Nephron progenitor cell (in vitro differentiated cells): ENCODE results near the gene LRP4.

ENCODE experiments used
- DNase-seq: peaks from one replicate; pipeline ENCODE4 v3.0.0; 2021
- H3K27ac Mint-ChIP-seq: 2 replicates; pipeline ENCODE4 v1.8.0; 2021; ENCODE audit warnings: mild to moderate bottlenecking, moderate library complexity, mixed read lengths
- H3K27me3 Mint-ChIP-seq: 2 replicates; pipeline ENCODE4 v1.8.0; 2021; ENCODE audit warnings: mild to moderate bottlenecking, low read depth, mixed read lengths; ENCODE audit not compliant: poor library complexity
- H3K36me3 Mint-ChIP-seq: 2 replicates; pipeline ENCODE4 v1.8.0; 2021; ENCODE audit warnings: low read depth, mixed read lengths
- H3K4me1 Mint-ChIP-seq: 2 replicates; pipeline ENCODE4 v1.8.0; 2021; ENCODE audit warnings: mixed read lengths
- H3K4me3 Mint-ChIP-seq: 2 replicates; pipeline ENCODE4 v1.8.0; 2021; ENCODE audit warnings: mild to moderate bottlenecking, moderate library complexity, mixed read lengths
- H3K9me3 Mint-ChIP-seq: 2 replicates; pipeline ENCODE4 v1.8.0; 2021; ENCODE audit warnings: mild to moderate bottlenecking, moderate library complexity, mixed read lengths
- CTCF ChIP-seq: fragments of 200-600 bp; sonication (generic); IDR thresholded peaks from 2 replicates; pipeline ENCODE4 v1.5.0; 2021; ENCODE audit warnings: antibody characterized with exemption

LRP4 gene

GRCh38 chr11:46876471-46876870 is 41.9 kb downstream of the LRP4 start:
- TF ChIP-seq CTCF, result no peak
- Mint-ChIP-seq H3K4me3 (no peak overlapping the region), H3K9me3 (no peaks in the 10 kb centered on the region), H3K27ac (peak overlapping the region; percentile 56), H3K36me3 (peaks cover 70% of the 10 kb centered on the region), H3K4me1 (no peaks in the 10 kb centered on the region), H3K27me3 (no peaks in the 10 kb centered on the region)
- no peak for DNase-seq

- no peak overlapping the region for H3K27ac Mint-ChIP-seq
- H3K27me3 Mint-ChIP-seq, result no peaks in the 10 kb centered on the region
- peaks cover 68% of the 10 kb centered on the region for H3K36me3 Mint-ChIP-seq
- no peaks in the 10 kb centered on the region for H3K9me3 Mint-ChIP-seq
- H3K4me3 Mint-ChIP-seq, result no peak overlapping the region
- H3K4me1 Mint-ChIP-seq, result no peaks in the 10 kb centered on the region
- no peak for TF ChIP-seq CTCF
- DNase-seq, result no peak
Measured at GRCh38 chr11:46874586-46874985, 43.8 kb downstream of the LRP4 start.

- Mint-ChIP-seq H3K4me1 (no peaks in the 10 kb centered on the region), H3K27me3 (no peaks in the 10 kb centered on the region), H3K9me3 (no peaks in the 10 kb centered on the region), H3K4me3 (no peak overlapping the region), H3K27ac (no peak overlapping the region), H3K36me3 (peaks cover 72% of the 10 kb centered on the region)
- DNase-seq, result no peak
- TF ChIP-seq CTCF, result no peak
Measured at GRCh38 chr11:46868912-46869311, 49.4 kb downstream of the LRP4 start.

GRCh38 chr11:46865340-46865739 is 53.0 kb downstream of the LRP4 start:
- Mint-ChIP-seq H3K27ac (no peak overlapping the region), H3K27me3 (no peaks in the 10 kb centered on the region)

GRCh38 chr11:46860218-46860617 is 58.1 kb downstream of the LRP4 start:
- Mint-ChIP-seq H3K27ac (no peak overlapping the region), H3K36me3 (peaks cover 84% of the 10 kb centered on the region), H3K4me3 (no peak overlapping the region), H3K4me1 (no peaks in the 10 kb centered on the region), H3K27me3 (no peaks in the 10 kb centered on the region), H3K9me3 (no peaks in the 10 kb centered on the region)
- no peak for DNase-seq
- no peak for TF ChIP-seq CTCF

More at GRCh38 chr11:46865340-46865739, 53.0 kb downstream of the LRP4 start:
- Mint-ChIP-seq H3K36me3 (peaks cover 78% of the 10 kb centered on the region), H3K4me3 (no peak overlapping the region), H3K9me3 (no peaks in the 10 kb centered on the region), H3K4me1 (no peaks in the 10 kb centered on the region)
- DNase-seq, result no peak
- TF ChIP-seq CTCF, result no peak

GRCh38 chr11:46858920-46859546 is 59.3 kb downstream of the LRP4 start:
- no peak overlapping the region for H3K4me3 Mint-ChIP-seq
- no peaks in the 10 kb centered on the region for H3K27me3 Mint-ChIP-seq
- H3K9me3 Mint-ChIP-seq, result no peaks in the 10 kb centered on the region
- TF ChIP-seq CTCF, result no peak
- peak overlapping the region; percentile 86 for H3K27ac Mint-ChIP-seq
- no peak for DNase-seq
- no peaks in the 10 kb centered on the region for H3K4me1 Mint-ChIP-seq
- peaks cover 72% of the 10 kb centered on the region for H3K36me3 Mint-ChIP-seq
